ENCODE measurements around the gene GNB3. TPM values are rescaled to one million over a fixed set of nuclear protein-coding genes. Genes with fewer than 3 reads are reported as not detected.

The GNB3 gene
- total and polyA plus RNA-seq, 2 of the 4 experiments (the other 2 are of a cell fraction): 0.72 to 20.5 TPM

DNA sequence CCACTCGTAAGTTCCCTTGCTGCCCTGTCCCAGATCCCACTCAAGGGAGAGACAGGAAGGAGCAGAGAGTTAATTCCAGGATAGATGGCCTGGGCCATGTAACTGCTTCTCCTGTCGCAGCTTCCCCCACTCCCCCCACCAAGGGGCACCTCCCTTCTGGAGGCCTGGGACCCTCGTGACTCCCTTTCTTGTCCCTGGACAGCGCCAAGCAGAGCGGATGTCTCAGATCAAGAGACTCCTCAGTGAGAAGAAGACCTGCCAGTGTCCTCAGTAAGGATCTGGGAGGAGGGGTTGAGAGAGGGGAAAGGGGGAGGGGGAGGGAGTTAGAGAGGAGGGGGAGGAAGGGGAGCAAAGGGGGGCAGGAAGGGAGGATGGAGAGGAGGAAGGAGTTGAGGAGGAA is 22.1 kb upstream of the GNB3 start:
- H4K5ac ChIP-seq (ENCODE audit: low read depth, low read length): no peak overlapping the region

More for the DNA sequence above, 22.1 kb upstream of the GNB3 start:
- no peak overlapping the region for H4K91ac ChIP-seq (ENCODE audit: insufficient read depth, low read depth, low read length)
- no peak overlapping the region for H3K9ac ChIP-seq (ENCODE audit: low read depth, low read length)
- no peak overlapping the region for H2AK5ac ChIP-seq (ENCODE audit: low read depth, low read length)
- WGBS, 2 experiments (ENCODE audit: extremely low coverage in 2 of 2, insufficient read length in 1 of 2): no CpG with 5 or more reads among the region's 5 CpGs
- no peak overlapping the region for H3K4me3 ChIP-seq (ENCODE audit: insufficient read depth, low read depth, low read length)
- H3K4ac ChIP-seq (ENCODE audit: low read depth, low read length): no peak overlapping the region
- ChIA-PET CTCF (no interaction called here), POLR2A (ENCODE audit: unreplicated experiment) (no interaction called here)
- no peak overlapping the region for H2BK5ac ChIP-seq (ENCODE audit: low read depth, low read length, poor library complexity, severe bottlenecking)
- no peak overlapping the region for H2BK20ac ChIP-seq (ENCODE audit: low read depth, low read length)
- no peaks in the 10 kb centered on the region for H4K20me1 ChIP-seq (ENCODE audit: insufficient read depth, low read length)
- no TSS peak for BruUV-seq (replicated peaks)
- no peak overlapping the region for H3K18ac ChIP-seq (ENCODE audit: low read depth, low read length)
- H3K9me3 ChIP-seq (ENCODE audit: control insufficient read depth, insufficient read depth, low read length): no peaks in the 10 kb centered on the region
- ATAC-seq (ENCODE audit: low read depth): no peak
- dilution Hi-C loops (cut with HindIII; ENCODE audit: low sequenced_read_pairs, unreplicated experiment): no loop called here
- no peak overlapping the region for H3K4me2 ChIP-seq (ENCODE audit: low read depth, low read length)
- H3K9me1 ChIP-seq (ENCODE audit: insufficient read depth, low read length): peaks cover 4% of the 10 kb centered on the region; the same call in 1 of the 2 replicates
- H2BK120ac ChIP-seq (ENCODE audit: low read depth, low read length): no peak overlapping the region
- in situ Hi-C loops (cut with MboI; ENCODE audit: low sequenced_read_pairs): no loop called here
- H3K14ac ChIP-seq (replicated peaks; ENCODE audit: low read depth, low read length): no peak overlapping the region
- H3K56ac ChIP-seq (ENCODE audit: extremely low read depth, insufficient read depth, low read length): no peak overlapping the region
- H4K8ac ChIP-seq (ENCODE audit: low read depth in 2 of 2, low read length in 2 of 2): no peak overlapping the region
- peaks cover 0 to 3% of the 10 kb centered on the region in 2 experiments; a peak in 1 of 4 replicates for H3K79me1 ChIP-seq (ENCODE audit: low read depth in 1 of 2, low read length in 2 of 2)
- no peak for DNase-seq
- intact Hi-C loops (cut with micrococcal nuclease): no loop called here
- peaks cover 10% of the 10 kb centered on the region; the same call in 1 of the 2 replicates for H3K4me1 ChIP-seq (ENCODE audit: control insufficient read depth, insufficient read depth, low read length)
- H2AFZ ChIP-seq (replicated peaks; ENCODE audit: low read length, poor library complexity): no peak overlapping the region
- H3K36me3 ChIP-seq (ENCODE audit: control insufficient read depth, insufficient read depth, low read length): peaks cover 3% of the 10 kb centered on the region
- no peak overlapping the region for H2AK9ac ChIP-seq (replicated peaks; ENCODE audit: low read depth, low read length, poor library complexity)
- no peak overlapping the region for H2BK15ac ChIP-seq (ENCODE audit: low read depth, low read length)
- H3K23ac ChIP-seq (ENCODE audit: low read depth, low read length): no peak overlapping the region
- peaks cover 4% of the 10 kb centered on the region; the same call in 1 of the 2 replicates for H3K27me3 ChIP-seq (ENCODE audit: control insufficient read depth, insufficient read depth, low read length)
- H3K27ac ChIP-seq (ENCODE audit: insufficient read depth, low read length): no peak overlapping the region
- TF ChIP-seq RAD21 (IDR thresholded peaks at IDR 0.05; ENCODE audit: low read length) (no peak), MAZ (IDR thresholded peaks at IDR 0.05; ENCODE audit: borderline replicate concordance, low read depth, low read length) (no peak), ELK1 (IDR thresholded peaks at IDR 0.05; ENCODE audit: borderline replicate concordance, low read depth, low read length) (no peak)
- TF ChIP-seq, protein P1, sequence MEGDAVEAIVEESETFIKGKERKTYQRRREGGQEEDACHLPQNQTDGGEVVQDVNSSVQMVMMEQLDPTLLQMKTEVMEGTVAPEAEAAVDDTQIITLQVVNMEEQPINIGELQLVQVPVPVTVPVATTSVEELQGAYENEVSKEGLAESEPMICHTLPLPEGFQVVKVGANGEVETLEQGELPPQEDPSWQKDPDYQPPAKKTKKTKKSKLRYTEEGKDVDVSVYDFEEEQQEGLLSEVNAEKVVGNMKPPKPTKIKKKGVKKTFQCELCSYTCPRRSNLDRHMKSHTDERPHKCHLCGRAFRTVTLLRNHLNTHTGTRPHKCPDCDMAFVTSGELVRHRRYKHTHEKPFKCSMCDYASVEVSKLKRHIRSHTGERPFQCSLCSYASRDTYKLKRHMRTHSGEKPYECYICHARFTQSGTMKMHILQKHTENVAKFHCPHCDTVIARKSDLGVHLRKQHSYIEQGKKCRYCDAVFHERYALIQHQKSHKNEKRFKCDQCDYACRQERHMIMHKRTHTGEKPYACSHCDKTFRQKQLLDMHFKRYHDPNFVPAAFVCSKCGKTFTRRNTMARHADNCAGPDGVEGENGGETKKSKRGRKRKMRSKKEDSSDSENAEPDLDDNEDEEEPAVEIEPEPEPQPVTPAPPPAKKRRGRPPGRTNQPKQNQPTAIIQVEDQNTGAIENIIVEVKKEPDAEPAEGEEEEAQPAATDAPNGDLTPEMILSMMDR (conservative IDR thresholded peaks at IDR 0.05; ENCODE audit: low read depth, low read length): no peak
